HAP-1 (cell line): ENCODE results near the gene RBM19.
"Not testable (repeated sequence)": the region's sequence is repeated elsewhere in the genome, so short reads cannot be mapped to it uniquely, and the experiment has no call there.

Experiments
- DNase-seq, 2 experiments: peaks; one replicate each; pipeline ENCODE4 v3.0.0-alpha.2; 2016 to 2020; ENCODE audit warnings: low spot score in 2 of 2
- H3K27me3 ChIP-seq: fragments of 250-450 bp; sonication (Bioruptor Pico); 2 replicates; pipeline ENCODE4 v1.5.1; 2020; ENCODE audit warnings: low read depth, mild to moderate bottlenecking, moderate library complexity
- H3K36me3 ChIP-seq: fragments of 250-450 bp; sonication (Bioruptor Pico); replicated peaks from 2 replicates; pipeline ENCODE4 v1.5.1; 2020; ENCODE audit warnings: mild to moderate bottlenecking
- H3K4me1 ChIP-seq: fragments of 250-450 bp; sonication (Bioruptor Pico); 2 replicates; pipeline ENCODE4 v1.5.1; 2020; ENCODE audit warnings: mild to moderate bottlenecking
- H3K4me3 ChIP-seq: fragments of 250-450 bp; sonication (Bioruptor Pico); 2 replicates; pipeline ENCODE4 v1.5.1; 2020; ENCODE audit warnings: mild to moderate bottlenecking, moderate library complexity
- H3K9me3 ChIP-seq: fragments of 250-450 bp; sonication (Bioruptor Pico); 2 replicates; pipeline ENCODE4 v1.5.1; 2020; ENCODE audit warnings: mild to moderate bottlenecking, moderate library complexity
- in situ Hi-C: fragments of 300-500 bp; cut with MboI; formaldehyde crosslinking; loops from 3 replicates; pipeline ENCODE4 v1.14.3; 2020; ENCODE audit warnings: low sequenced_read_pairs, inconsistent platforms, mixed read lengths

RBM19 gene, protein sequence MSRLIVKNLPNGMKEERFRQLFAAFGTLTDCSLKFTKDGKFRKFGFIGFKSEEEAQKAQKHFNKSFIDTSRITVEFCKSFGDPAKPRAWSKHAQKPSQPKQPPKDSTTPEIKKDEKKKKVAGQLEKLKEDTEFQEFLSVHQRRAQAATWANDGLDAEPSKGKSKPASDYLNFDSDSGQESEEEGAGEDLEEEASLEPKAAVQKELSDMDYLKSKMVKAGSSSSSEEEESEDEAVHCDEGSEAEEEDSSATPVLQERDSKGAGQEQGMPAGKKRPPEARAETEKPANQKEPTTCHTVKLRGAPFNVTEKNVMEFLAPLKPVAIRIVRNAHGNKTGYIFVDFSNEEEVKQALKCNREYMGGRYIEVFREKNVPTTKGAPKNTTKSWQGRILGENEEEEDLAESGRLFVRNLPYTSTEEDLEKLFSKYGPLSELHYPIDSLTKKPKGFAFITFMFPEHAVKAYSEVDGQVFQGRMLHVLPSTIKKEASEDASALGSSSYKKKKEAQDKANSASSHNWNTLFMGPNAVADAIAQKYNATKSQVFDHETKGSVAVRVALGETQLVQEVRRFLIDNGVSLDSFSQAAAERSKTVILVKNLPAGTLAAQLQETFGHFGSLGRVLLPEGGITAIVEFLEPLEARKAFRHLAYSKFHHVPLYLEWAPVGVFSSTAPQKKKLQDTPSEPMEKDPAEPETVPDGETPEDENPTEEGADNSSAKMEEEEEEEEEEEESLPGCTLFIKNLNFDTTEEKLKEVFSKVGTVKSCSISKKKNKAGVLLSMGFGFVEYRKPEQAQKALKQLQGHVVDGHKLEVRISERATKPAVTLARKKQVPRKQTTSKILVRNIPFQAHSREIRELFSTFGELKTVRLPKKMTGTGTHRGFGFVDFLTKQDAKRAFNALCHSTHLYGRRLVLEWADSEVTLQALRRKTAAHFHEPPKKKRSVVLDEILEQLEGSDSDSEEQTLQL

DNA sequence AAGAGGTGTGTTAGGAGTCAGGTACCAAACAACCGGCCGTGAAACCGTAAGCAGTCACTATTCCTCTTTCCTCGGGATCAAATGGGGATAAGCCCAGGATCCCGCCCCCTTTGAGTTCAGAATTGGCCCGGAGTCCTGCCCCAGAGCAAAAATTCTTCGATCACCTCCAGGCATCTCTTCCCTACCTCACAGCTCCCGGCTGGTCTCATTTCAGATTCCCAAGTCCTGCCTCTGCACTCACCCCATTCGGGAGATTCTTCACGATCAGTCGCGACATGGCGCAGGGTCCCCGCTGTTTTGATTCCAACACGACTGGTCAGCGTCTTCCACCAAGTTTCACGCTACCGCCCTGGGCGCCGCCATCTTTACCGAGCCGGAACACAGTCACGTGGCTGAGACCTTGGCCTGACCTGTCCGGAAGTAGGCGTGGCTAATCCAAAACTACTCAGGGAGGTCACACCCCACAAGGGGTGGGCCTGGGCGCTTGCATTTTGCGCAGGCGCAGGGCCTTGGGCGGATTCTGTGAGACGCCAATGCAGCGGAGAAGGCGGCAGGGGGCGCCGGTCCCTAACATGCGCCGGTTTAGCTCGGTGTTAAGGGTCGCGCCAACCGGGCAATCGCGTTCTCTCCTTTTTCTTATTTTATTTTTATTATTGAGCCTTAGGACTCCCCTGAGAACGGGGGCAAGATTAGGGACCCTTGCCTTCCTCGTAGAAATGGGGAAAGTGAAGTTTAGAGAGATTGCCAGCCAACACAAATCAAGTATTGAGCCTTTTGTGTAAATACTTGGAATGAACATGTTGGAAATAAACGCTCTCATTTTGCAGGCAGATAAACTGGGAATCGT lies at the start of gene RBM19:
Gene RBM19, minus strand, starts transcription at position 375 of the 847 bp plus-strand sequence. Its CDS starts 98 bp downstream, at position 277.
- Histone ChIP-seq H3K9me3 (no peaks in the 10 kb centered on the region), H3K4me1 (peaks cover 10% of the 10 kb centered on the region), H3K27me3 (no peaks in the 10 kb centered on the region), H3K36me3 (peaks cover 14% of the 10 kb centered on the region), H3K4me3 (peak within 1 kb of the TSS; percentile 72)
- in situ Hi-C loops: no loop called here
- peak; percentile 92 to 97 for DNase-seq

DNA sequence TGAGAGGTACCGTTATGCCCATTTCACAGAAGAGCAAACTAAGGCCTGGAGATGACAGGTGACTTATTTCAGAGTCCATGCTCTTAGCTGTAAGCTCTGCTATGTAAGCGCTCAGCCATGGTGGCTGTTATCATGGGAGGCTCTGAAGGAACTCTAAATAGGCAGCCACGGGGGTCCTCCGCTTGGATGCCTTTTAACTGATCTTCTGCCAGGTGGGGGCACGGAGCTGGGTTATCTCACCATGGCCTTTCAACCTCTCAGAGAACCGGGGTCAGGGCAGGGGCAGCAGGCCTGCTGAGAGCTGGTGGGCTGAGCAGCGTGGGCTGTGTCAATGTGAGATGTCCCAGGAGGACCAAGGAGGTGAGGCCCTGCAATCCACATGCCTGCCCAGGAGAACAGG lies 49.7 kb upstream of the RBM19 start:
- DNase-seq: no peak
- Histone ChIP-seq H3K36me3 (no peaks in the 10 kb centered on the region), H3K9me3 (no peaks in the 10 kb centered on the region), H3K4me1 (no peaks in the 10 kb centered on the region), H3K4me3 (no peak overlapping the region), H3K27me3 (no peaks in the 10 kb centered on the region; the same call in 1 of the 2 replicates)
- in situ Hi-C loops: no loop called here

DNA sequence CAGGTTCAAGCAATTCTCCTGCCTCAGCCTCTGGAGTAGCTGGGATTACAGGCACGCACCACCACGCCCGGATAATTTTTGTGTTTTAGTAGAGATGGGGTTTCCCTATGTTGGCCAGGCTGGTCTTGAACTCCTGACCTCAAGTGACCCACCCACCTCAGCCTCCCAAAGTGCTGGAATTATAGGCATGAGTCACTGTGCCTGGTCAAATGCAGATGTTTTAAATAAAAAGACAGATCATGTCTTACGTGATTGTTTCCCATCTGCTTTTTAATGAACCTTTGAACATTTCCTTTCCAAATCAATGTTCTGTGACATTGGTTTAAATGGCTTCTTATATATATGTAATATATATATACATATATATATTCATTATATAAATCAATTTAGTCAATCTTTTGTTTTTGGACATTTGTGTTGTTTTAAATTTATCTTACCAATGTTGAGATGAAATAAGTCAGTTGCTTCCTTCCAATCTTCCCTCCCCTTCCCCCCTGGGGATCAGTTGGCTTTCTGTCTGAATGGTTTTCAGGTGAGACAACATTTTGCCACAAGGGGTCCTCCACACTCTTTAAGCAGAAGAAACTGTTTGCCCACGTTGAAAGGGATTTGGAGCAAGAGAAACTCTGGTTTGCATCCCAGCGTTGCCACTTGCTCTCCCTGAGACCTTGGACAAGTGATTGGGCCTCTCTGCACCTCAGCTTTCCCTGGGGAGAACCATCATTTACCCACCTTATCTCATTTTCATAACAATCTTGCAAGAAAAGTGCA lies 47.6 kb upstream of the RBM19 start:
- Histone ChIP-seq H3K4me3 (no peak overlapping the region), H3K9me3 (no peaks in the 10 kb centered on the region), H3K4me1 (no peaks in the 10 kb centered on the region), H3K27me3 (peaks cover 2% of the 10 kb centered on the region; the same call in 1 of the 2 replicates), H3K36me3 (no peaks in the 10 kb centered on the region)
- DNase-seq: peak; percentile 18 to 33
- in situ Hi-C loops: no loop called here

DNA sequence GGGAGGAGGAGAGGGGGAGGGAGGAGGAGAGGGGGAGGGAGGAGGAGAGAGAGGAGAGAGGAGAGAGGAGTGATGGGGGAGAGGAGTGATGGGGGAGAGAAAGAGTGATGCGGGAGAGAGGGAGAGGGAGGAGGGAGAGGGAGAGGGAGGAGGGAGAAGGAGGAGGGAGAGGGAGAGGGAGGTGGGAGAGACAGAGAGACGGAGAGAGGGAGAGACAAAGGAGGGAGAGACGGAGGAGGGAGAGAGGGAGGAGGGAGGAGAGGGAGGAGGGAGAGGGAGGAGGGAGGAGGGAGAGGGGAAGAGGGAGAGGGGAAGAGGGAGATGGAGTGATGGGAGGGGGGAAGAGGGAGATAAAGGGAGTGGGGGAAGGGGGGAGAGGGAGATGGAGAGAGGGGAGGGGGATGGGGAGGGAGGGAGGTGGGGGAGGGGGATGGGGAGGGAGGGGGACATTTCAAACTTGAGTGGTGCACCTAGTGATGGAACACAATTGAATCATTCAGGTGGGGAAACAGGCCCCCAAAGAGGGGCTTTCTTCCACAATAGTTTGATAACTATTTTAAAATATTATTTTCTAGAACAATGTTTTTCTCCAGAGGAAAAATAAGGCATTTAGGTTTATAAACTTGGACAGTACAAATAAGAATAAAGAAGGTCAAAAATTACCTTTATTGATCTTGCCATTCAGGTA lies 46.8 kb upstream of the RBM19 start:
- in situ Hi-C loops: no loop called here
- Histone ChIP-seq H3K27me3 (peaks cover 2% of the 10 kb centered on the region; the same call in 1 of the 2 replicates), H3K9me3 (no peaks in the 10 kb centered on the region), H3K4me3 (no peak overlapping the region), H3K4me1 (no peaks in the 10 kb centered on the region), H3K36me3 (no peaks in the 10 kb centered on the region)
- DNase-seq: no peak

DNA sequence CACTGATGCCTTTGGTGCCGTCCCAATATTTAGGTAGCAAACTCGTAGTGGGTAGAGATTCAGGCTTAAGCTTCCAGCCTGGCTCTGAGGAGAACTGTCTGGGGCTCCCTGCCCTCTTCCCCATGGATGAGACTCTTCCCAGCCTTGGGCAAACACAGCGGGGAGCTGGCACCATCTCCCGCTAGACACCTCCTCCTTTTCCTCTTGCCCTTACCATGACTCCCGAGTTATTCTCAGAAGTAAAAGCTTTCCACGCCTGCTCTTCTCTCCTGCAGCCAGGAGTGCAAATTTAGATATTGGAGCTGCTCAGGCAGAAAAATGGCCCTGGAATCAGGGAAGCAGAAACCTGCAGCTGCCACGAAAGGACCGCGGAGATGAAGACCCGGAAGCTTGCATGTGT lies 45.6 kb upstream of the RBM19 start:
- Histone ChIP-seq H3K36me3 (no peaks in the 10 kb centered on the region), H3K9me3 (no peaks in the 10 kb centered on the region), H3K4me3 (no peak overlapping the region), H3K27me3 (peaks cover 2% of the 10 kb centered on the region; the same call in 1 of the 2 replicates), H3K4me1 (no peaks in the 10 kb centered on the region)
- in situ Hi-C loops: no loop called here
- no peak for DNase-seq

DNA sequence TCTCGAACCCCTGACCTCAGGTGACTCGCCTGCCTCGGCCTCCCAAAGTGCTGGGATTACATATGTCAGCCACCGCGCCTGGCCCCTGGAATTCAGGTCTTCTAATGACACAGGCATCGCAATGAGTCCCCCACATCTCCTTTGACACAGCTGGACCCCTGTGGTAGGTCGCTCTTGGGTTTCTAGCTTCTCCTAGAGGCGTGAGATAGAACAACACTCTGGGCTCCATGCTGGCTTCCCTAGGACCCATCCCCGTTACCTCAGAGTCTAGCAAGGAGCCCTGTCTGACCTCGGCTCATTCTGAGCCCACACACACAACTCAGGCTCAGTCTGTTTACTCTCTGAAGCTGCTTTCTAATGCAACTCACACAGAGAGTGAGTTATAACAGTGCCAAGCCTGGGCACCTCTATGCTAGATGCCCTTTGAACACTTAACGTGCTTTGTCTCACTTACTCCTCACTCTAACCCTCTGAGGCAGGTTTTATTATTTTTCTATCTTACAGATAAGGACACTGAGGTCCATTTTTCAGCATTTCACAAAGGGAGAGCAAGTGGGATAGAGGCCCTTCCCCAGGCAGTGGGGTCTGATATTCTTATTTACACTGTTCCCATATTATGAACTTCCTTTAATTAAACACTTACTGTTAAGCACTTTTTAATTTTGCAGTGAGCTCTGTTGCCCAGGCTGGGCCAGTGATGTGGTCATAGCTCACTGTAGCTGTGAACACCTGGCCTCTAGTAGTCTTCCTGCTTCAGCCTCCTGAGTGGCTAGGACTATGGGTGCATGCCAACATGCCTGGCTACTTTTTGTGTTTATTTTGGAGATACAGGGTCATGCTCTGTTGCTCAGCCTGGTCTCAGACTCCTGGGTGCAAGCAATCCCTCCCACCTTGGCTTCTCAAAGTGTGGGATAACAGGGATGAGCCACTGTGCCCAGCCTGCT lies 40.6 kb upstream of the RBM19 start:
- no peaks in the 10 kb centered on the region for H3K36me3 ChIP-seq
- no peaks in the 10 kb centered on the region for H3K9me3 ChIP-seq
- no peaks in the 10 kb centered on the region for H3K4me1 ChIP-seq
- in situ Hi-C loops: no loop called here
- peaks cover 19% of the 10 kb centered on the region for H3K27me3 ChIP-seq
- no peak for DNase-seq
- H3K4me3 ChIP-seq: no peak overlapping the region

DNA sequence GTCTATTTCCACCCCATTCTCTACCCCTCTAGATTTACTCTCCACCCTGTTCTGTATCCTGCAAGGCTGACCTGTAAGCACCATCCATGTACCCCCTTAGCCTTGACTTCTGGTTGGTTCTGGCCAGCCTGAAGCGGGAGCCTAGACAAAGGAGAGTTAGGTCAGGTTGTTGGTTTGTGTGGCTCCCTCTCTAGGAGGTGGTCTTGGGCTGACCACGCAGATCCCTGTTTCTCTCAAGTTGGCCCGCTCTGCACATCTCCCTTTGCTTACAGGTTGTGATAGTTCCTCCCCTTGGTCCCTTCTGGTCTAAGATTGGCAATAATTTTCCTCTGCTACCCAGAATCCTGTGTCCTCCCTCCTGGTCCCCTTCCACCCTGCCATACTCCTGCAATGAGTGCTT lies 38.3 kb upstream of the RBM19 start:
- H3K4me1 ChIP-seq: no peaks in the 10 kb centered on the region
- H3K4me3 ChIP-seq: no peak overlapping the region
- no peaks in the 10 kb centered on the region for H3K9me3 ChIP-seq
- no peak for DNase-seq
- peaks cover 24% of the 10 kb centered on the region for H3K27me3 ChIP-seq
- in situ Hi-C loops: no loop called here
- H3K36me3 ChIP-seq: no peaks in the 10 kb centered on the region

DNA sequence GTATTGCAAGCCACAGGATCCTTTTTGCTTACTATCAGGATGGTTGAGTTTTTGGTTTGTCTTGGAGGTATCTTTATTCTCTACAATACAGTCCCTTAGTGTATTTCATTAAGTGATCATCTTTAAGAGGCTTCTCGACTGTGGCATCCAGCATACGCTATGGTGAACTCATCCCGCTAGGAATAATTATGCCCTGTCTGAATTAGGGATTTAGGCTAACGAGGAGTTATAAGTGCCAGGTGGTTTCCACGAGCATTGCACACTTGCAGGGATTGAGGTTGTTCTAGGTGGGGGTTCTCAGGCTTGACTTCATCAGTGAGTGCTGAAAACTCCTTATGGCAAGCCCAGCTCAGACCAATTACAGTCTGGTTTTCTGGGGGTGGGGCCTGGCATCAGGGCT lies 37.2 kb upstream of the RBM19 start:
- peaks cover 28% of the 10 kb centered on the region for H3K27me3 ChIP-seq
- no peak overlapping the region for H3K4me3 ChIP-seq
- in situ Hi-C loops: no loop called here
- no peaks in the 10 kb centered on the region for H3K36me3 ChIP-seq
- no peak for DNase-seq
- no peaks in the 10 kb centered on the region for H3K9me3 ChIP-seq
- H3K4me1 ChIP-seq: no peaks in the 10 kb centered on the region

DNA sequence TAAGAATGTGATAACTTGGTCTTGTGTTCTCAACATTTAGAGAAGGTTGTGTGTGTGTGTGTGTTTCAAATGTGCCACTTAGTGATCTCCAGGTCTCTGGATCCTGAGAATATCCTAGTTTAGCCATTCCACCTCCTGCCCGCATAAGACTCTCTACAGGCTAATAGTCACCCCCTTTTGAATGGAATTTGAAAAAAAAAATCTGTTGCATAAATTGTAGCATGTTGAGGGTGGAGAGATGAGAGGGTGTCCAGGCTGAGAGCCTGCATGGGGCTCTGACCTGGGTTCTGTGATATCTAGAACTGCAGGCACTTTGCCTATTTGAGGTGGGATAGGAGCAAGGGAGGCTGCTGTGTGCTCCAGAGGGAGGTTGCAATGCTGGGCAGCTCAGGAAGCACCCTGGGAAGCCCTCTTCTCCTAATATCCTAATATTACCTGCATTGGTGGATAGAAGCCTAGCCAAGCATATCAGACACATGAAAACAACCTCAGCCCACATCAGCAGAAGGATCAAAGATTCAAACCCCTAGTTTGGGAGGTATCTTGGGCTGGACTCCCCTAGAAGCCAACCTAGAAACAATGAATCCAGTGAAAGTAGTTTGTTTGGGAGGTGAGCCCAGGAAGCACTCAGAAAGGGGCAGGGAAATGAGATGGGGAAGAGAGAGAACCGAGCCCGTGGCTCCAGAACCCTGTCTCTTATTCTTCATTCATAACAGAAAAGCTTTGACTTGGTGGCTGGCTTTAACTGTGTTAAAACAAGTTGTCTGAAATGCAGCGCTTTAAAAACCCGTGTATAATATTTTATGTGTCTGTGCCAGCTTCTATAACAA lies 35.6 kb upstream of the RBM19 start:
- DNase-seq: no peak
- in situ Hi-C loops: no loop called here
- no peak overlapping the region for H3K4me3 ChIP-seq
- H3K9me3 ChIP-seq: no peaks in the 10 kb centered on the region
- H3K27me3 ChIP-seq: peaks cover 32% of the 10 kb centered on the region
- H3K4me1 ChIP-seq: no peaks in the 10 kb centered on the region
- no peaks in the 10 kb centered on the region for H3K36me3 ChIP-seq

DNA sequence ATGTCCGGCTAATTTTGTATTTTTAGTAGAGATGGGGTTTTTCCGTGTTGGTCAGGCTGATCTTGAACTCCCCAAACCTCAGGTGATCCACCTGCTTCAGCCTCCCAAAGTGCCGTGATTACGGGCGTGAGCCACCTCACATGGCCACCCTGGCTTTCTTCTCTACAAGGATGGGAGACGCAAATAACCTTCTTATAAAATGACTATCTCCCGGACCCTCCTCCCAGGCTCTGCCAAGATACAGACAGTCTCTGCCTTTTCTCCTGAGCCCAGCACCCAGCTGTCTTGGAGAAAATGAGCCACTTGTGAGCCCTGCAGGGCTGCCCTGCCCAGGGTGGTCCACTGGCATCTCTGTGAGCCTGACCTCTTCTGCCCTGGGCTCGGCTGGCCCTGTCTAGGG lies 34.7 kb upstream of the RBM19 start:
- Histone ChIP-seq H3K4me1 (no peaks in the 10 kb centered on the region), H3K9me3 (no peaks in the 10 kb centered on the region), H3K27me3 (peaks cover 32% of the 10 kb centered on the region), H3K4me3 (no peak overlapping the region), H3K36me3 (no peaks in the 10 kb centered on the region)
- in situ Hi-C loops: no loop called here
- no peak for DNase-seq

DNA sequence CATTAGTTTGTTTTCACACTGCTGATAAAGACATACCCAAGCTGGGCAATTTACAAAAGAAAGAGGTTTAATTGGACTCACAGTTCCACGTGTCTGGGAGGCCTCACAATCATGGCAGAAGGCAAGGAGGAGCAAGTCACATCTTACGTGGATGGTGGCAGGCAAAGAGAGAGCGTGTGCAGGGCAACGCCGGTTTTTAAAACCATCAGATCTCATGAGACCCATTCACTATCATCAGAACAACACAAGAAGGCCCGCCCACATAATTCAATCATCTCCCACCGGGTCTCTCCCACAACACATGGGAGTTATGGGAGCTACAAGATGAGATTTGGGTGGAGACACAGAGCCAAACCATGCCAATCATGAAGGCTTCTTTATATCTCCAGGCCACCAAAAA lies 34.1 kb upstream of the RBM19 start:
- H3K4me1 ChIP-seq, in situ Hi-C loops, H3K36me3 ChIP-seq, H3K9me3 ChIP-seq, DNase-seq, H3K4me3 ChIP-seq: not testable (repeated sequence)
- peaks cover 32% of the 10 kb centered on the region for H3K27me3 ChIP-seq
